ENCODE data around the gene ITPKC. TPM values are rescaled to one million over a fixed set of nuclear protein-coding genes. Genes with fewer than 3 reads are reported as not detected.

ITPKC gene
- polyA plus RNA-seq, 1 of the 3 experiments (the other 2 are of a cell fraction), result 6.3 TPM

- no peak for TF ChIP-seq YY1 (IDR thresholded peaks at IDR 0.05; ENCODE audit: low read depth)
- TF ChIP-seq RFX5 (IDR thresholded peaks at IDR 0.05; ENCODE audit: low read length), result no peak
- TF ChIP-seq CTCF (IDR thresholded peaks at IDR 0.05), result no peak
- no peak for TF ChIP-seq TCF12 (IDR thresholded peaks at IDR 0.05)
- TF ChIP-seq USF2 (IDR thresholded peaks at IDR 0.05; ENCODE audit: borderline replicate concordance, low read depth, low read length), result no peak
- TF ChIP-seq TAF1 (IDR thresholded peaks at IDR 0.05; ENCODE audit: borderline replicate concordance, low read depth, low read length), result no peak
- TF ChIP-seq EP300 (IDR thresholded peaks at IDR 0.05; ENCODE audit: borderline replicate concordance in 1 of 2, low read depth in 1 of 2, low read length in 1 of 2), result no peak
- TF ChIP-seq FOSL2 (IDR thresholded peaks at IDR 0.05; ENCODE audit: borderline replicate concordance, low read depth), result no peak
- TF ChIP-seq POLR2AphosphoS5 (IDR thresholded peaks at IDR 0.05; ENCODE audit: low read depth, low read length), result no peak
- no peak for TF ChIP-seq PBX3 (IDR thresholded peaks at IDR 0.05)
- TF ChIP-seq MAX (IDR thresholded peaks at IDR 0.05; ENCODE audit: low read depth), result no peak
- no peak for TF ChIP-seq MEF2A (IDR thresholded peaks at IDR 0.05; ENCODE audit: borderline replicate concordance, low read depth)
- TF ChIP-seq USF1 (IDR thresholded peaks at IDR 0.05; ENCODE audit: borderline replicate concordance, low read depth), result no peak
- TF ChIP-seq GATA2 (CRISPR knock-in tag; IDR thresholded peaks at IDR 0.05), result no peak
- no peak for TF ChIP-seq ELF1 (IDR thresholded peaks at IDR 0.05)
- TF ChIP-seq SMC3 (IDR thresholded peaks at IDR 0.05; ENCODE audit: low read depth, low read length), result no peak
- no peak for TF ChIP-seq REST (IDR thresholded peaks at IDR 0.05; ENCODE audit: low read depth, low read length)
- no peak for TF ChIP-seq RCOR1 (IDR thresholded peaks at IDR 0.05; ENCODE audit: low read length)
- no peak for TF ChIP-seq IRF3 (IDR thresholded peaks at IDR 0.05; ENCODE audit: low read depth, low read length)
- H3F3A ChIP-seq (replicated peaks; ENCODE audit: insufficient read depth), result peaks cover 7% of the 10 kb centered on the region
- H3K27me3 ChIP-seq (ENCODE audit: insufficient read depth), result no peaks in the 10 kb centered on the region
- no peaks in the 10 kb centered on the region for H3K9me2 ChIP-seq
- peaks cover 66% of the 10 kb centered on the region for H3K79me2 ChIP-seq (ENCODE audit: insufficient read depth)
- peaks cover 42% of the 10 kb centered on the region for H4K20me1 ChIP-seq (ENCODE audit: insufficient read depth)
- H3K27ac ChIP-seq (ENCODE audit: low read depth in 2 of 2, low read length in 1 of 2), result no peak overlapping the region
- H3K4me2 ChIP-seq, result no peak overlapping the region
- H3K9me3 ChIP-seq, result no peaks in the 10 kb centered on the region
- H3K4me3 ChIP-seq (ENCODE audit: low read depth in 2 of 2, low read length in 1 of 2), result no peak overlapping the region
- peaks cover 5 to 7% of the 10 kb centered on the region in 2 experiments; a peak in 2 of 4 replicates for H3K4me1 ChIP-seq (ENCODE audit: control insufficient read depth in 1 of 2, insufficient read depth in 2 of 2, low read depth in 1 of 2, low read length in 1 of 2)
- DNase-seq, result no peak
- WGBS (ENCODE audit: low lambda C conversion rate), result 100% methylated on average over 3 of the region's 3 CpGs
- peaks cover 39 to 44% of the 10 kb centered on the region in 2 experiments for H3K36me3 ChIP-seq (replicated peaks in 1 of 2; ENCODE audit: control insufficient read depth in 1 of 2, insufficient read depth in 2 of 2, low read length in 1 of 2)
- CTCF ChIA-PET, result no interaction called here
- H2AFZ ChIP-seq (ENCODE audit: low read depth), result no peak overlapping the region
- POLR2A ChIA-PET, result interaction anchor here (2.4 kb wide), 1 partner anchor 19 kb away, joined by 7 read pairs; the partner anchor contains the start of gene RAB4B
- H3K9ac ChIP-seq, result no peak overlapping the region
These were observed 41.6 kb downstream of the ITPKC start for GRCh38 chr19:40758491-40758890.

Data from SK-N-SH (cell line).